KMS-11 (cell line): ENCODE data around the gene HDHD2.

Experiments used
- H2AFZ ChIP-seq: fragments of 200-600 bp; sonication (generic); 2 replicates; pipeline ENCODE4 v1.6.1; 2016; ENCODE audit warnings: antibody characterized with exemption, mixed run types, low read depth
- H3K27ac ChIP-seq: fragments of 200-600 bp; sonication (generic); 2 replicates; pipeline ENCODE4 v1.6.1; 2016; ENCODE audit warnings: mild to moderate bottlenecking, mixed run types
- H3K27me3 ChIP-seq: fragments of 200-600 bp; sonication (generic); 2 replicates; pipeline ENCODE4 v1.6.1; 2017; ENCODE audit warnings: mild to moderate bottlenecking, low read depth, mixed run types, moderate library complexity; ENCODE audit not compliant: insufficient read depth
- H3K36me3 ChIP-seq: fragments of 200-600 bp; sonication (generic); 2 replicates; pipeline ENCODE4 v1.6.1; 2017; ENCODE audit warnings: mild to moderate bottlenecking, mixed run types; ENCODE audit not compliant: insufficient read depth
- H3K4me1 ChIP-seq: fragments of 200-600 bp; sonication (generic); 2 replicates; pipeline ENCODE4 v1.6.1; 2016; ENCODE audit warnings: mild to moderate bottlenecking, low read depth, mixed run types; ENCODE audit not compliant: poor library complexity, severe bottlenecking
- H3K4me2 ChIP-seq: fragments of 200-600 bp; sonication (generic); 2 replicates; pipeline ENCODE4 v1.7.0; 2016; ENCODE audit warnings: mild to moderate bottlenecking, mixed run types
- H3K4me3 ChIP-seq: fragments of 200-600 bp; sonication (generic); IDR thresholded peaks from 2 replicates; pipeline ENCODE4 v1.6.1; 2017; ENCODE audit warnings: low read depth, low read length, mixed read lengths; ENCODE audit not compliant: insufficient read depth
- H3K79me2 ChIP-seq: fragments of 200-600 bp; sonication (generic); 2 replicates; pipeline ENCODE4 v1.6.1; 2016; ENCODE audit warnings: low read depth, mixed run types; ENCODE audit not compliant: insufficient read depth
- H3K9ac ChIP-seq: fragments of 200-600 bp; sonication (generic); 2 replicates; pipeline ENCODE4 v1.6.1; 2016; ENCODE audit warnings: mild to moderate bottlenecking, mixed run types
- H4K20me1 ChIP-seq: fragments of 200-600 bp; sonication (generic); 2 replicates; pipeline ENCODE4 v1.6.1; 2016; ENCODE audit warnings: mild to moderate bottlenecking, mixed run types; ENCODE audit not compliant: insufficient read depth
- TF ChIP-seq, protein P1 (sequence below): fragments of 200-600 bp; sonication (generic); conservative IDR thresholded peaks from 2 replicates; pipeline ENCODE4 v1.6.1; 2017; ENCODE audit warnings: low read depth, mild to moderate bottlenecking, antibody characterized with exemption, low read length, moderate library complexity, mixed read lengths

Gene HDHD2

DNA sequence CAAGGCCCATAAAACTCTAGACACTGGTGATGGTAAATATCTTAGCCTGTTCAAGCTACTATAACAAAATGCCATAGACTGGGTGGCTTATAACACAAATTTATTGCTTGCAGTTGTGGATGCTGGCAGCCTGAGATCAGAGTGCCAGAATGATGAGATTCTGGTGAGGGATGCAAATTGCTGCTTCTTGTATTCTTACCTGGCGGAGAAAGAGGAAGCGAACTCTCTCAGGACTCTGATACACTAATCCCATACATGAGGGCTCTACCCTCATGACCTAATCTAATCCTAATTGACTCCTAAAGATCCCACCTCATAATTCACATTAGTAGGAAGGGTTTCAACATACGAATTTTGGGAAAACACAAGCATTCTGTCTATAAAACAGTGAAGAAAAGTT, 30.5 kb upstream of the HDHD2 start:
- H3K4me2 ChIP-seq = no peak overlapping the region
- TF ChIP-seq, protein P1, sequence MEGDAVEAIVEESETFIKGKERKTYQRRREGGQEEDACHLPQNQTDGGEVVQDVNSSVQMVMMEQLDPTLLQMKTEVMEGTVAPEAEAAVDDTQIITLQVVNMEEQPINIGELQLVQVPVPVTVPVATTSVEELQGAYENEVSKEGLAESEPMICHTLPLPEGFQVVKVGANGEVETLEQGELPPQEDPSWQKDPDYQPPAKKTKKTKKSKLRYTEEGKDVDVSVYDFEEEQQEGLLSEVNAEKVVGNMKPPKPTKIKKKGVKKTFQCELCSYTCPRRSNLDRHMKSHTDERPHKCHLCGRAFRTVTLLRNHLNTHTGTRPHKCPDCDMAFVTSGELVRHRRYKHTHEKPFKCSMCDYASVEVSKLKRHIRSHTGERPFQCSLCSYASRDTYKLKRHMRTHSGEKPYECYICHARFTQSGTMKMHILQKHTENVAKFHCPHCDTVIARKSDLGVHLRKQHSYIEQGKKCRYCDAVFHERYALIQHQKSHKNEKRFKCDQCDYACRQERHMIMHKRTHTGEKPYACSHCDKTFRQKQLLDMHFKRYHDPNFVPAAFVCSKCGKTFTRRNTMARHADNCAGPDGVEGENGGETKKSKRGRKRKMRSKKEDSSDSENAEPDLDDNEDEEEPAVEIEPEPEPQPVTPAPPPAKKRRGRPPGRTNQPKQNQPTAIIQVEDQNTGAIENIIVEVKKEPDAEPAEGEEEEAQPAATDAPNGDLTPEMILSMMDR = no peak
- H2AFZ ChIP-seq = no peak overlapping the region
- H3K27me3 ChIP-seq = no peaks in the 10 kb centered on the region
- no peaks in the 10 kb centered on the region for H3K4me1 ChIP-seq
- H3K4me3 ChIP-seq = no peak overlapping the region
- no peaks in the 10 kb centered on the region for H4K20me1 ChIP-seq
- H3K9ac ChIP-seq = no peak overlapping the region
- H3K27ac ChIP-seq = no peak overlapping the region
- peaks cover 3% of the 10 kb centered on the region; the same call in 1 of the 2 replicates for H3K79me2 ChIP-seq
- H3K36me3 ChIP-seq = no peaks in the 10 kb centered on the region

DNA sequence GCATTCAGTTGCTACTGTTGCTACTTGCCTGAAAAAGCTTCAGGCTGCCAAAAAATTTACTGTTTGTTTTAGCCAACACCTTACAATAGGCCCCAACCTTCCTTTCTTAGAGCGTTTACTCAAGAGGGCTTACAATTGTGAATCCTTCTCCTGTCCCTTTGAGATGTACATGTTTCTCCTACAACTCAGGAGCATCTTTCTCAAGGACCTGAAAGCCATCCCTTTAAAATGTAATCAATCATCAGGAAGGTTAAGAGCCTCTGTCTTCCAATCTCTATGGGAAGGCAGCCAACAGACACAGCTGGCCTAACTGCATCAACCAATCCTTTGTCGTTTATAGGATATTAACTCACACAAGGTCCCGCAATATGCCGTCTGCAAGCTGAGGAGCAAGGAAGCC, 29.2 kb upstream of the HDHD2 start:
- H3K36me3 ChIP-seq = no peaks in the 10 kb centered on the region
- TF ChIP-seq, protein P1 = no peak
- H4K20me1 ChIP-seq = no peaks in the 10 kb centered on the region
- H2AFZ ChIP-seq = no peak overlapping the region
- H3K27ac ChIP-seq = no peak overlapping the region
- no peak overlapping the region for H3K4me3 ChIP-seq
- no peak overlapping the region for H3K9ac ChIP-seq
- no peak overlapping the region for H3K4me2 ChIP-seq
- H3K79me2 ChIP-seq = peaks cover 15% of the 10 kb centered on the region
- H3K27me3 ChIP-seq = no peaks in the 10 kb centered on the region
- H3K4me1 ChIP-seq = peaks cover 6% of the 10 kb centered on the region

DNA sequence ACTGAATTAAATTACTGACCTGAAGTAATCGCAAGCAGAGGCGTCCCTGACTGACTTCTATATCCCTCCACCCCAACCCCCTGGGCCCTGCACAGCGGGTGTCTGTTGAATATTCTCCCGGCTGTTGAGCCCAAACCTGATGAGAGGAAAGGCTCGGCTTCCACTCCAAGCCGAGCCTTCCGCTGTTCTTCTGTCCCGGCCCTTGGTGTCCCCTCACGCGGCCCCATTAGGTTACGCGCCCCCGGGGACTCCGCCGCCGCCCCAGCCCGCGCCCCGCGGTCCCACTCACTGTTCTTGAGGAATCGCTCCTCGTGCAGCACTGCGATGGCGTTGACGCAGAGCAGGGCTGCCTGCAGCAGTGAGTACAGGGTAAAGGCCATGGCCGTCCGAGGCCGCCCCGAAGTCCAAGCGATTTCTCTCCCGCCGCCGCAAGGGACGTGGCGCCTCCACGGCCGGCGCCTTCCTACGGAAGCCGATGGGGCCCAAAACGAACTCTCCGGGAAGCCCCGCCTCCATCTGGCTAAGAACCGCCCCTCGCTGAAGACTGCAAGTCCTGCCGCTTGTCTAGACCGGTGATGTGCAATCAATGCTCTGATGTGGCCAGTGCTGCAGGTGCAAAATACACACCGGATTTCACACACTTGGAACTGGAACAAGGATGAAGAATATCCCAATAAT, 25.7 kb upstream of the HDHD2 start, which contains the start of gene IER3IP1:
IER3IP1 (minus strand) TSS at position 467 of the 678 bp plus-strand sequence; CDS start at position 380, 87 bp downstream.
- Histone ChIP-seq H2AFZ (peak within 1 kb of the TSS; percentile 94), H3K27ac (peak within 1 kb of the TSS; percentile 31), H3K4me1 (peaks cover 31% of the 10 kb centered on the region), H4K20me1 (no peaks in the 10 kb centered on the region), H3K9ac (peak within 1 kb of the TSS; percentile 77), H3K36me3 (no peaks in the 10 kb centered on the region), H3K27me3 (no peaks in the 10 kb centered on the region), H3K4me2 (peak within 1 kb of the TSS; percentile 93), H3K4me3 (no peak within 1 kb of the TSS), H3K79me2 (peaks cover 42% of the 10 kb centered on the region)
- TF ChIP-seq, protein P1 = no peak

DNA sequence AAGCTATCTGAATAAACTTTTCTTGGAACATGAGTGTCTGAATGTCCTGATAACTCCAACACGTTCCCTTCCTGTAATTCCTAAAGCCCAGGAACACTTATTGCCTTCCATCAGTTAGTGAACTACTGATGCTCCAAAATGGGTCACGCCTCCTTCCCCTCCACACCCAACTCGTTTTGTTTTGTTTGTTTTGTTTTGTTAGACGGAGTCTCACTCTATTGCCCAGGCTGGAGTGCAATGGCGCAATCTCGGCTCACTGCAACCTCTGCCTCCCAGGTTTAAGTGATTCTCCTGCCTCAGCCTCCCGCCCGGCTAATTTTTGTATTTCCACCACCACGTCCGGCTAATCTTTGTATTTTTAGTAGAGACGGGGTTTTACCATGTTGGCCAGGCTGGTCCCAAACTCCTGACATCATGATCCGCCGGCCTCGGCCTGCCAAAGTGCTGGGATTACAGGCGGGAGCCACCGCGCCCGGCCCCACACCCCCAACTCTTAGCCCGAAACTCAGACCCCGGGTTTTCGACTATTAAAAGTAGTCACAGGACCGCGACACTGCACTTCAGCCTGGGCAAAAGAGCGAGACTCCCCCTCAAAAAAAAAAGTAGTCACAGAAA, 25.1 kb upstream of the HDHD2 start:
- peaks cover 46% of the 10 kb centered on the region for H3K79me2 ChIP-seq
- peak overlapping the region; percentile 94 for H2AFZ ChIP-seq
- TF ChIP-seq, protein P1 = no peak

More for the DNA sequence above, 25.1 kb upstream of the HDHD2 start:
- Histone ChIP-seq H3K4me3 (no peak overlapping the region), H3K4me1 (peaks cover 32% of the 10 kb centered on the region), H4K20me1 (no peaks in the 10 kb centered on the region), H3K27me3 (no peaks in the 10 kb centered on the region), H3K36me3 (no peaks in the 10 kb centered on the region), H3K27ac (no peak overlapping the region), H3K4me2 (peak overlapping the region; percentile 93), H3K9ac (peak overlapping the region; percentile 77)
